GM19193 (cell line): ENCODE data around the gene RFX1.

ENCODE experiments used
- POLR2A ChIP-seq: IDR thresholded peaks from 4 replicates; pipeline ENCODE4 v1.6.1; 2011; ENCODE audit not compliant: insufficient read depth, insufficient read length; ENCODE audit errors: extremely low read depth

The RFX1 gene

GRCh38 chr19:13972368-13973155 lies 33.6 kb downstream of the RFX1 start:
- TF ChIP-seq POLR2A = no peak

GRCh38 chr19:13969897-13970296 lies 36.2 kb downstream of the RFX1 start:
- no peak for TF ChIP-seq POLR2A

GRCh38 chr19:13968999-13969398 lies 37.1 kb downstream of the RFX1 start:
- TF ChIP-seq POLR2A = no peak

GRCh38 chr19:13968383-13968935 lies 37.7 kb downstream of the RFX1 start:
- TF ChIP-seq POLR2A = no peak

- no peak for TF ChIP-seq POLR2A
Observed at GRCh38 chr19:13966684-13967128, 39.4 kb downstream of the RFX1 start.

GRCh38 chr19:13965926-13966683 lies 40.0 kb downstream of the RFX1 start:
- TF ChIP-seq POLR2A = no peak

- TF ChIP-seq POLR2A = no peak
Observed at GRCh38 chr19:13965377-13965896, 40.7 kb downstream of the RFX1 start.

- TF ChIP-seq POLR2A = no peak
Observed at GRCh38 chr19:13964776-13965175, 41.3 kb downstream of the RFX1 start.

- TF ChIP-seq POLR2A = no peak
Observed at GRCh38 chr19:13963603-13964105, 42.5 kb downstream of the RFX1 start.

- no peak for TF ChIP-seq POLR2A
Observed at GRCh38 chr19:13962699-13963602, 43.2 kb downstream of the RFX1 start.

GRCh38 chr19:13961826-13962698 lies 44.1 kb downstream of the RFX1 start:
- no peak for TF ChIP-seq POLR2A

- TF ChIP-seq POLR2A = no peak
Observed at GRCh38 chr19:13960863-13961784, 45.0 kb downstream of the RFX1 start.
